ENCODE data around the gene PRSS56.

Gene PRSS56
- total RNA-seq = 0 to 0.03 (median 0) reads per million in 9 experiments

DNA sequence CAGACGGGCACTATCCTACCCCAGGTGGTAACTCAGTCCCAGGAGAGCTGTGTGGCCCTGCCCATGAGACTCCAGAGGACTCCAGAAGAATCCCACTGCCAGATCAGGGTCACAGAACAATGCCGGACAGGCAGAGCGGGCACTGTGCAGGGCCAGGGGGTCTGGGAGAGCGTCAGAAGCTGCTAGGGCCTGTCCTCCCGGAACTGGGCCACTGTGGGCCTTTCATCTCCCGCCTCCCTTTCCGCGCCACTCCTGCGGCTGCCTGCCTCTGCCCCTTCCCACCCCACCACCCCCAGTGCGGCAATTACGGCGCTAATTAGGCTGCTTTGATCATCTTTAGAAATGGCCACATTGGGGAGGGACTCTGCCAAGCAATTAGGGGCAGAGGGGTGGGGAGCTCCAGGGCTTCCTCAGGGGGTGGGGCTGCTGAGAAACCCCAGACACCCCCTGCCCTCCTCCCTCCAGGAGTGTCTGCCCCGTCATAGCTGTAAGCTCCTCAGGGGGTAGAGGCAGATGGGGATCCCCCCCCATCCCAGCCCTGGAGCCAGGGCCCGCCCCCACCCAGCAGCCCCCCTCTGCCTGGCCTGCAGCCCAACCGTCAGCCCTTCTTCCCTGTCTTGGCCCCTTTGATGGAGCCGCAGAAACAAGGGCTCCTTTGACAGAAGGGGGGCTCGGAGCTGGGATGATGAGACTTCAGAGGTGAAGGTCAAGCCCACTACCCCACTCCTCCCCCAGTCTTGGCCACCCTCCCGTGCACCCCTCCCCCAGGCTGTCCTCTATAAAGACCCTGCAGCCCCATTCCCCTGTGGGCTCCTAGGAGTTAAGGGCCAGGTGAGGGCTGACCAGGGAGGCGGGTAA, at the start of gene PRSS56:
TSS of gene PRSS56 (plus strand) at position 808 of the 858 bp plus-strand sequence. CDS start 211 bp downstream, outside the sequence.
- no peak for DNase-seq
- H3K9me3 Mint-ChIP-seq = no peaks in the 10 kb centered on the region
- H3K4me1 Mint-ChIP-seq (ENCODE audit: low read depth in 2 of 2) = peaks cover 4 to 10% of the 10 kb centered on the region in 2 donors
- ATAC-seq (replicated peaks) = no peak
- H3K27me3 Mint-ChIP-seq = peaks cover 50 to 85% of the 10 kb centered on the region in 2 donors
- H3K27ac Mint-ChIP-seq = peak within 1 kb of the TSS in 1 of 2 donors; percentile 57
- no peak within 1 kb of the TSS for H3K4me3 Mint-ChIP-seq
- H3K36me3 Mint-ChIP-seq (ENCODE audit: insufficient read depth) = peaks cover 7% of the 10 kb centered on the region

DNA sequence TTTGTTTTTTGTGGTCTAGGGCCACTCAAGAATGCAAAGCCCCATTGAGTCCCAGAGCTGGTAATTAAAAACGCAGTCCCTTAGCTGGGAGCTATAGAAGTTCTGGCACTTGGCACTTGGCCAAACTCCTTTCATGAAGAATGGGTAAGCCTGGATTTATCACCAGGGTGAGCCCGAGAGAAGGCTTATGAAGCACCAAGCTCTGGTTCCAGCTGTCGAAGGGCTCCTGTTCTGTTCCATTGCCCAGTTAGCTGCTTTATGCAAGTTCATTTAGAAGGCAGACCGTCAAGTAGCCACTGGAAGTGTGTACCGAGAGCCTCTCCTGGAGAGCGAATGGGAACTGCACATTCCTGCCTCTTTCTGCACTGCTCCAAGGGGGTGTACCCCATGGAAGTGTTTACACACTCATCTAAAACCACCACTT, 46.7 kb upstream of the PRSS56 start:
- no peak overlapping the region for H3K27ac Mint-ChIP-seq
- H3K27me3 Mint-ChIP-seq = peaks cover 60 to 66% of the 10 kb centered on the region in 2 donors
- ATAC-seq (replicated peaks) (no peak), DNase-seq (no peak)
- no peak overlapping the region for H3K4me3 Mint-ChIP-seq
- peaks cover 0 to 10% of the 10 kb centered on the region in 2 donors for H3K9me3 Mint-ChIP-seq
- H3K36me3 Mint-ChIP-seq (ENCODE audit: insufficient read depth) = no peaks in the 10 kb centered on the region
- no peaks in the 10 kb centered on the region for H3K4me1 Mint-ChIP-seq (ENCODE audit: low read depth in 2 of 2)

DNA sequence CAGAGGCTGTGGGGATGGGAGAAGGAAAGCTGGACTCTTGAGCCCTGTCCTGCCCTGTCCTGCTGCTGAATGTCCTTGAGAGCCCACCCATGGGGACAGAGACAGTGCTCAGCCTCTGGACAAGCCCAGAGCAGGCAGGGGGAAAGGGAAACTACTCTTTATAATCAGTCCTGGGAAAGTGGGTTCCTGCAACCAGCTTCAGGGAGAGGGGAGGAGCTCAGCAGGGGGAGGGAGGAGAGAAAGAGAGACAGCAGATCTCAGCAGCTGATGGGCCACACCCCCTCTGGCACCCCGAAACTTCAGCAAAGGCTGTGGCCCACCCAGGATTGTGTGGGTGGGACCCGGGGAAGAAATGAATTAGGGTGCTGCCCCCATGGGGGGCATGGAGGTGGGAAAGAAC, 44.1 kb upstream of the PRSS56 start:
- DNase-seq (no peak), ATAC-seq (replicated peaks) (no peak)
- H3K4me1 Mint-ChIP-seq (ENCODE audit: low read depth in 2 of 2) = peaks cover 0 to 1% of the 10 kb centered on the region in 2 donors
- H3K9me3 Mint-ChIP-seq = peaks cover 0 to 10% of the 10 kb centered on the region in 2 donors
- no peak overlapping the region for H3K4me3 Mint-ChIP-seq
- peaks cover 39 to 74% of the 10 kb centered on the region in 2 donors for H3K27me3 Mint-ChIP-seq
- H3K36me3 Mint-ChIP-seq (ENCODE audit: insufficient read depth) = no peaks in the 10 kb centered on the region
- H3K27ac Mint-ChIP-seq = no peak overlapping the region

DNA sequence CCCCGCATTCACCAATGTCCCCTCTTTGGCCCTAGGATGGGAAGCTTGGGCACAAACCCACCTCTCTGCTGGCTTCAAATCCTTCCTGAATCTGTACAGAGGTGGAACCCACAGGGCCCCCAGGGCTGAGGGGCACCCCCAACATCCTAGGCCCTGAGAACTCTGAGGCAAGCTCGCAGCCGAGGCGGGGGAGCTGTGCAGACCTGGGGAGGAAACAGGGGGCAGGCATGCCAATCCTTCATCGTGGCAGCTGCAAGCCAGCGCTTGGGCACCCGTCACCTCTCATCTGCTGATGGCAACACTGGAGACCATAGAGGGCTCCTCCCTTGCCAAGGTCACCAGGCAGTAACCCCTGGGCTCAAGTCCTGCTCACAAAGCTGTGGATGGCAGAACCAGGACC, 43.4 kb upstream of the PRSS56 start:
- DNase-seq = no peak
- H3K9me3 Mint-ChIP-seq = peaks cover 0 to 10% of the 10 kb centered on the region in 2 donors
- no peak overlapping the region for H3K4me3 Mint-ChIP-seq
- H3K27me3 Mint-ChIP-seq = peaks cover 31 to 74% of the 10 kb centered on the region in 2 donors
- no peaks in the 10 kb centered on the region for H3K36me3 Mint-ChIP-seq (ENCODE audit: insufficient read depth)
- no peak overlapping the region for H3K27ac Mint-ChIP-seq
- no peak for ATAC-seq (replicated peaks)
- peaks cover 0 to 3% of the 10 kb centered on the region in 2 donors for H3K4me1 Mint-ChIP-seq (ENCODE audit: low read depth in 2 of 2)

DNA sequence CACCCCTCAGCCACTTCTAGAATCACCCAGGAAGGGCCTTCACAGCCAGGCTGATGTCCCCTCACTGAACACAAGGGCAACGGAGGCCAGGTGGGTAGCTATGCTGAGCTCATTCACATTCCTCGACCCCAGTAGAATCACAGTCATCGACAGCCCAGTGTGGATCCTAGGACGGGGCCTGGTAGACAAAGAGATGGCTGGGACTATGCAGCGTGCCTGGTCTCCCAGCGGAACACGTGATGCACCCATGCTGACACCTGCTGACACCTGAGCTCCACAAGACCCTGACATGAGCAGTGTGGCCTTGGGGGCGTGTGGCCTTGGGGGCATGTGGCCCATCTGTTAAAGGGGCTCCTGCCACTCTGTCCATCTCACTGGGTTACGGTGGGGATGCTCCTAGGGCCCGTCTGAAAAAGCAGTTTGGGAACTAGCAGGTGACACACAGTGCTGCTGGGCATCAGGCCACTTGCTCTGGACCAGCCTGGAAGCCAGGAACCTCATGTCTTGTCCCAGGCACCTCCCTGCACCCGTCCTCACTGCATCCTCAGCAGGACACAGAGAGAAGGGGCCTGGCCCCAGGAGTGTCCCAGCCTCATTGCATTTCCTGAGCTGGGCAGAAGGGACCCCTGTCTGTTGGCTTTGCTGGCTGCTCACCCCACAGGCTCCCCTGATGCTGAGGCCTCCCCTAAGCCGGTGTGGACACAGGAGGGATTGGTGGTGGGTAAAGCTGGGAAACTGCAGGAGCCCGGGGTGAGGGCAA, 42.3 kb upstream of the PRSS56 start:
- ATAC-seq (replicated peaks) (no peak), DNase-seq (no peak)
- Mint-ChIP-seq H3K27me3 (peaks cover 21 to 74% of the 10 kb centered on the region in 2 donors), H3K36me3 (ENCODE audit: insufficient read depth) (no peaks in the 10 kb centered on the region), H3K4me1 (ENCODE audit: low read depth in 2 of 2) (peaks cover 0 to 3% of the 10 kb centered on the region in 2 donors), H3K9me3 (peaks cover 0 to 3% of the 10 kb centered on the region in 2 donors), H3K27ac (no peak overlapping the region), H3K4me3 (no peak overlapping the region)

DNA sequence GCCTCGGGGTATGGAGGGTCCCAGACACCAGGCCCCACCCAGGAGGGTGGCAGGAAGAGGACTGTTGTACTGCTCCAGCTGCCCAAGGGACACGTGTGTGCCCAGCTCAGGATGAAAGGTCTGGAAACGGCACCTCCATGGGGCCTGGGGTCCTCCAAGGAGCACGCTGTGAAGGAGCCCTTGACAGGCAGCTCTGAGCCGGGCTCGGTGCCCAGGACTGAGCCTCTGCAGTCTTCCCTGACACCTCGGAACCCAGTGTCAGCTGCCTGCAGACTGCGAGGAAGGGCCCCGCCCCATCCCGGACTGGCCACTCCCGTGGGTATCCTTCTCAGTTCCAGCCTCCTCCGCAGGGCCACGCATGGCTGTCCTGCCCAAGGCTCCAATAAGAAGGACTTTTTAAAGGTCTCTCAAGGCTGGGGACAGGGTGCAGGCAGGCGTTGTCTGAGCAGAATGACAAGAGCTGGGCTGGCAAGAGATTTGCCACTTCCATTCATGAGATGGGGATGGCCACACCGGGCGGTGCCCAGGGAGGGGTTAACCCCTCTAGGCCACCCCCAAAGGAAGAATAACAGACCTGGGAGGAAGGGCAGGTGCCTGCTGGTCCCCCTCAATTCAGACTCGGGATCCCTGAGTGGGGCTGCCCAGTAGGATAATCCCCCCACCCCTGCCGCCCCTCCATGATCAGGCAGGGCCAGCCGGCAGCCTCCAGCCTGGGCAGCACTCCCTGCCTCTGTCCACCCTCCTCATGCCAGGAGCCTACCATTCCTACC, 41.4 kb upstream of the PRSS56 start:
- Mint-ChIP-seq H3K36me3 (ENCODE audit: insufficient read depth) (no peaks in the 10 kb centered on the region), H3K9me3 (no peaks in the 10 kb centered on the region), H3K4me1 (ENCODE audit: low read depth in 2 of 2) (peaks cover 0 to 3% of the 10 kb centered on the region in 2 donors), H3K27me3 (peaks cover 18 to 77% of the 10 kb centered on the region in 2 donors), H3K27ac (no peak overlapping the region), H3K4me3 (no peak overlapping the region)
- DNase-seq (no peak), ATAC-seq (replicated peaks) (no peak)

DNA sequence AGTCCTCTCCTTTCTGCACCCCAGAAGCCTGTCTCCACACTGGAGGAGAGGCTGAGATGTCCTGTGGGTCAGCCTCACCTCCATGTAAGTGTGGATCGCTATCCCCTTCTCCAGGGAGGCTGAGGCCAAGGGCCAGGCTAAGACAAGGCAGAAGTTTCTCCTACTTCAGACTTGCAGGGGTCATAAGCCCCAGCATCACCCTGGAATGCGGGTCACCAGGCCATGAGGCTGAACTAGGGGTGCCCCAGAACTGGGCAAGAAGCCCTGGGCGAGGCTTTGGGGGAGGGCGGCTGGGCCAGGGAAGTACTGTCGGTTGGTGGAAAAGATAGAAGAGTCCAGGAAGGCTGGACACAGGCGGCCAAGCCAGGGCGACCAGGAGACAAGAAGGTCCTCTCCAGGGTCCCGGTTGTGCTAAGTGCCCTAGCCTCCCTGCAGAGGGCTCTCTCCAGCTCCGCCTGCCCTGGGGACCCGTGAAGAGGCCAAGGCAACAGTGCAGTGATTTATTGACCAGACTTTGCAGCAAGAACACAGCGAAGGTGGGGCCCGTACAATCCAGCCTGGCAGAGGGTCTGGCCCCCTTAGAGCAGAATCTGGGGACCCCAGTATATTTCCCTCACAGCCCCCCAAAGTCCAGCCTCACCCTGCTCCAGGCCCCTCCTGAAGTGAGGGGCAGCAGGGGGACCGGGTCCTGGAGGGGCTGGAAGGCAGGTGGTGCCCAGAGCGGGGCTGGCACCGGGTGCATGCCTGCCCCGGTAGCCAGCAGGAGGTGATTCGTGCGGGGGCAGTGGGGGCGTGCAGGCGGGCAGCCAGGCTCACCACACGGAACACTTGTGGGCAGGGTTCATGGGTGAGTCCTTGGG, 40.6 kb upstream of the PRSS56 start:
- Mint-ChIP-seq H3K9me3 (no peaks in the 10 kb centered on the region), H3K4me1 (ENCODE audit: low read depth in 2 of 2) (peaks cover 0 to 3% of the 10 kb centered on the region in 2 donors), H3K27me3 (peaks cover 16 to 79% of the 10 kb centered on the region in 2 donors), H3K36me3 (ENCODE audit: insufficient read depth) (no peaks in the 10 kb centered on the region), H3K4me3 (no peak overlapping the region), H3K27ac (no peak overlapping the region)
- no peak for ATAC-seq (replicated peaks)
- DNase-seq = no peak

DNA sequence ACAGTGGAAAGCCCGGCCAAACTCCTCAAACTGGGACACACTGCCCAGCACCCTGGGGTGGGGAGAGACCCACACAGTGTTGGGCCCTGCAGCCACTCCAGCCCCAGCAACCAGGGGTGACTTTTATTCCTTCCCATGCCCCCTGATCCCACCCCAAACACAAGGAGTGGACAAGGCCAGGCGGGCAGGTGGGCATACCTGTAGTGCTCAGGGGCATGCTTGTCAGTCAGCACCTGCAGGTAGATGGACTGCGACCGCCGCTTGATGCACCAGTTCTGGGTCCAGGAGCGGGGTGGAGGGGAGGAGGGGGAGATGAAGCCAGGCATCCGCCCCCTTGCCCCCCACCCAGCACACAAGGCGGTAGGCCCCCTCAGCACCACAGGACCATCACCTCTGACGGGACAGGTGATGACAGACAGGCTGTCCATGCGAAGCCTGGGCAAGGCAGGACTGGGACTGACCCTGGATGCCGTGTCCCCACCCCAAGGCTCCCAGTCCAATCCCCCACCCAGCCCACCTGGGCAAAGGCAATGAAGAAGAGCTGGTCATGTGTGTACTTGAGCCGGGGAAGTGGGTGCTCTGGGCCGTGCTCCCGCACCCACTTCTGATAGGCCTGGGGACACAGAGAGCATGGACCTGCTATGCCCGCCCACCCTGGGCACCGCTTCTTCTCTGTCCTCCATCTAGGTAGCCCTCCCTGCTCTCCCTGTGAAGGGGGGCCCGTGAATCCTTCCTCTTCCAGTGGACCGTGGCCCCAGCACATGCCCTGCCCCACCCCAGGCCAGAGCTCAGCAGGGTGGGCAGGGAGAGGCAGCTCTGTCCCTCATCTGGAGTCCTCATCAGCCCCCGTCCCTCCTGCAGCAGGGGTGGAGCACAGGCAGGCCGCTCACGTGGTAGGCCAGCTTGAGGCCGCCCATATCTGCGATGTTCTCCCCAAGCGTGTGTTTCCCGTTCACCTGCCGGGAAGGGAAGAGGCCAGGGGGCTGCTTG, 39.7 kb upstream of the PRSS56 start:
- H3K9me3 Mint-ChIP-seq = no peaks in the 10 kb centered on the region
- DNase-seq (no peak), ATAC-seq (replicated peaks) (no peak)
- H3K36me3 Mint-ChIP-seq (ENCODE audit: insufficient read depth) = no peaks in the 10 kb centered on the region
- no peak overlapping the region for H3K4me3 Mint-ChIP-seq
- peaks cover 5 to 8% of the 10 kb centered on the region in 2 donors for H3K4me1 Mint-ChIP-seq (ENCODE audit: low read depth in 2 of 2)
- H3K27ac Mint-ChIP-seq = no peak overlapping the region
- H3K27me3 Mint-ChIP-seq = peaks cover 20 to 79% of the 10 kb centered on the region in 2 donors

DNA sequence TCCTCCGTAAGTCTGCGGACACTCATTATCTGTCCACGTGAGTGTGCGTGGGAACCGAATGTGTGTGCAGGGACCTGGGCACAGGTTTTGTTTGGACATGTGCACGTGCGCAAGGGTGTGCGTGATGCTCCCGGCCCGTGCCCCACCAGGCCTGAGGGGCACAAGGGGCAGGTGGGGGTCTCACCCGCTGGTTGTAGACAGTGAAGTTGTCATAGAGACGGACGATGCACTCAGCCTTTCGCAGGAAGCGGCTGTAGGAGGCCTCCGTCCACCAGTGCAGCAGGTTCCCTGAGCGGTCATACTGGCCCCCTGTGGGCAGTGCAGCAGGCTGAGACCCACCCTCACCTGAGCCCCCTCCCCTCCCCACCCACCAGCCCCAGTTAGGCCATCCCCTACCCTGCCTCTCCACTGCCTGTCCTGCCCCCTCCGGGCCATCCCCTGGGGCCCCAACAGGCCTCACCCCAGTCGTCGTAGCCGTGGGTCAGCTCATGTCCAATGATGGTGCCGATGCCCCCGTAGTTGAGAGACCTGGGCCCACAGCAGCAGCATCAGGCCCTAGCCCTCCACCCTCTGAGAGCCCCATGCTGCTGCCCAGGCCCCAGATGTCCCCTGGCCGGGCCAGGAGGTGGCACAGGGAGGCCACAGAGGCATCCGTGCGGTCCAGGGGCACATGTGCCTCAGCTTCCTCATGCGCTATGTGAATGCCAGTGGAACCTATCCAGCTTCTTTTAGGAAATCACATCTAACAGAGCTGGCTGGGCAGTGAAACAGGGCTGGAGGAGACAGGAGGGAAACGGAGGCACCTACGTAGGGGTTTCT, 38.7 kb upstream of the PRSS56 start:
- no peaks in the 10 kb centered on the region for H3K9me3 Mint-ChIP-seq
- ATAC-seq (replicated peaks) (no peak), DNase-seq (no peak)
- H3K36me3 Mint-ChIP-seq (ENCODE audit: insufficient read depth) = no peaks in the 10 kb centered on the region
- H3K4me1 Mint-ChIP-seq (ENCODE audit: low read depth in 2 of 2) = peaks cover 5 to 8% of the 10 kb centered on the region in 2 donors
- no peak overlapping the region for H3K4me3 Mint-ChIP-seq
- H3K27me3 Mint-ChIP-seq = peaks cover 15 to 73% of the 10 kb centered on the region in 2 donors
- H3K27ac Mint-ChIP-seq = no peak overlapping the region

DNA sequence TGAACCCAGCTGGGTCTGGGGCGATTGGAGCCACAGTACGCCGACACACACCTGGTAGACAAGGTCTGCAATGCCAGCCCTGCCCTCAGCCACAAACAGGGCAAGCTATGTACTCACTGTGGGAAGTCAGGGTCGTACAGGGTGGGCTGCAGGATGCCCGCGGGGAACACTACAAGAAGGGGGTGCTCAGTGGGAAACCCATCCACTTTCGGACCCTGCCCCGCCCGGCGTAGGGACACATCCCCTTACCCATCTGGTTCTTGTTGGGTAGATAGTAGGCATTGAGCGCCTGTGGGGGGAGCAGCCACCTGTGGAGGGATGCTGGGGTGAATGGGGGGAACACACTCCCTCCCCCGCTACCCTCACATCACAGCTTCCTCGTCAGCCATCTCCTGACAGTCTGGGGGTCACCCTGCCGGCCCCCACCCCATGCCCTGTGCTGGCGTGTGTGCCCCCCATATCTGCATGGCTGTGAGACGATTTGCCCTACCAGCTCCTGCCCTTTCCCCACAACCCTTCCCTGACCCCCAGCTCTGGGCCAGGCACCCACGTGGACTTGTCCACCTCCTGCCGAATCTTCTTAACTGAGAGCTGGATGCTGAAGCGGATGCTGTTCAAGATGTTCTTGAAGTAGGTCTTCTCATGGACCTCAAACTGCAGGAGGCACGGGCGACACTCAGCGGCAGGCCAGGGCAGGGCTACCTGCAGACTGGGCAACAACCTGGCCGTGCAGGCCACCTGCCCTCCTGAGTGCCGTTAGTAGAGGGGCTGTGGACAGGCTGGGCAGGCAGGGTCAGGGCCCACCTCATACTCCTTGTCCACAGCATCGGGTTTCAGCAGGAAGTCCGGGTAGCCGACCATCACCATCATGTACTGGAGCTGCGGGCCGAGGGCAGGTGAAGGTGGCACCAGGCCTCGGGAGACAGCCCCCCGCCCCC, 37.6 kb upstream of the PRSS56 start:
- Mint-ChIP-seq H3K4me3 (no peak overlapping the region), H3K27me3 (peaks cover 15 to 67% of the 10 kb centered on the region in 2 donors), H3K4me1 (ENCODE audit: low read depth in 2 of 2) (peaks cover 5 to 8% of the 10 kb centered on the region in 2 donors), H3K27ac (no peak overlapping the region), H3K9me3 (no peaks in the 10 kb centered on the region), H3K36me3 (ENCODE audit: insufficient read depth) (no peaks in the 10 kb centered on the region)
- DNase-seq (no peak), ATAC-seq (replicated peaks) (no peak)

All from effector memory CD8-positive, alpha-beta T cell (primary cell).